ENCODE data around the gene MYBPC1.

GRCh38 chr12:101619858-101620761, 25.3 kb downstream of the MYBPC1 start:
- no peak for TF ChIP-seq FOXA1 (IDR thresholded peaks at IDR 0.05)
- no peak for TF ChIP-seq ARNT (IDR thresholded peaks at IDR 0.05)
- no peak for TF ChIP-seq SP1 (IDR thresholded peaks at IDR 0.05)
- no peak for TF ChIP-seq BHLHE40 (IDR thresholded peaks at IDR 0.05; ENCODE audit: borderline replicate concordance)
- TF ChIP-seq HDGF (IDR thresholded peaks at IDR 0.05; ENCODE audit: borderline replicate concordance), result no peak
- no peak for TF ChIP-seq FOXK2 (IDR thresholded peaks at IDR 0.05)
- TF ChIP-seq ZNF384 (IDR thresholded peaks at IDR 0.05), result no peak
- TF ChIP-seq ELF4 (IDR thresholded peaks at IDR 0.05), result no peak
- no peak for TF ChIP-seq TARDBP (IDR thresholded peaks at IDR 0.05)

Measured in HEK293T (cell line).